Measurements from ENCODE around the gene EEF2. TPM values are rescaled to one million over a fixed set of nuclear protein-coding genes. Genes with fewer than 3 reads are reported as not detected.
"Not testable (repeated sequence)": the region's sequence is repeated elsewhere in the genome, so short reads cannot be mapped to it uniquely, and the experiment has no call there.

Gene EEF2
- total and polyA plus RNA-seq, 2 experiments from 2014 or later, result 316 to 2,849 TPM

DNA sequence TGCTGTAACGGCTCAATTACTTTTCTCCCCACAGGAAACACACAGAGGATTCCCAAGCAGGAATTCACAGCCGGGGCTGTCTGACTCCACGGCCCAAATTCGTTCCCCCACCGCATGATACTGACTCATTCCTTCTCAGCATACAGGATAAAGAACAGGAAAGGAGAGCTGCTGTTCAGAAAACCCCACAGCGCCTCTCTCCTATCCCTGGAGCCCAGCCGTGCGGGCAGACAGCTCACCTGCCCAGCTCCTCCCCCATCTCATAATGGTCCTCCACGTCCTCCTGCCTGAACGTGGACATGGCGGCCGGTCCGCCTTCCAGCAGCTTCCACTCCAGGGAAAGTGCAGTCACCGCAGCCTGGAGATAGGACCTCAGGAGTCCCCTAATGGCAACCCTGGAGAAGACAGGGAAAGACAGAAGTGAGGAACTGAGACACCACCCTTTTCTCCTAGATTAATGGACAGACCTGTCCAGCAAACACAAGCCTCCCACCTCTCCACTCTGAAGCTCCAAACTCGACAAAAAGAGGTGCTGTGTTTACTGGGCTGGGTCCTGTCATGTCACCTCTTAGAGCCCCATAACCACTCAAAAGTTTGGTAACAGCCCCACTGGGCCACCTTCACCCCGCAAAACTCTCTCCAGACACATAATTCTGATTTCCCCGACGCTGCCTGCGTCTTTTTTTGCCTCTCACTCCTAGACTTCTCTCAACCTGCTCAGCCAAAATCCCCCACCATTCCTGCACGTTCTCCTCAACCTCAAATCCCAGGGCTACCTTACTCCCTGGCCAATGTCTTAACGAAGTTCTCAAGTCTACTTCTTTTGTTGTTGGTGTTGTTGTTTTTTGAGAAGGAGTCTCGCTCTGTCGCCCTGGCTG, 15.6 kb downstream of the EEF2 start:
- no peaks in the 10 kb centered on the region for H3K9me3 ChIP-seq (ENCODE audit: low read depth)
- TF ChIP-seq, protein P1, sequence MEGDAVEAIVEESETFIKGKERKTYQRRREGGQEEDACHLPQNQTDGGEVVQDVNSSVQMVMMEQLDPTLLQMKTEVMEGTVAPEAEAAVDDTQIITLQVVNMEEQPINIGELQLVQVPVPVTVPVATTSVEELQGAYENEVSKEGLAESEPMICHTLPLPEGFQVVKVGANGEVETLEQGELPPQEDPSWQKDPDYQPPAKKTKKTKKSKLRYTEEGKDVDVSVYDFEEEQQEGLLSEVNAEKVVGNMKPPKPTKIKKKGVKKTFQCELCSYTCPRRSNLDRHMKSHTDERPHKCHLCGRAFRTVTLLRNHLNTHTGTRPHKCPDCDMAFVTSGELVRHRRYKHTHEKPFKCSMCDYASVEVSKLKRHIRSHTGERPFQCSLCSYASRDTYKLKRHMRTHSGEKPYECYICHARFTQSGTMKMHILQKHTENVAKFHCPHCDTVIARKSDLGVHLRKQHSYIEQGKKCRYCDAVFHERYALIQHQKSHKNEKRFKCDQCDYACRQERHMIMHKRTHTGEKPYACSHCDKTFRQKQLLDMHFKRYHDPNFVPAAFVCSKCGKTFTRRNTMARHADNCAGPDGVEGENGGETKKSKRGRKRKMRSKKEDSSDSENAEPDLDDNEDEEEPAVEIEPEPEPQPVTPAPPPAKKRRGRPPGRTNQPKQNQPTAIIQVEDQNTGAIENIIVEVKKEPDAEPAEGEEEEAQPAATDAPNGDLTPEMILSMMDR (IDR thresholded peaks at IDR 0.05; ENCODE audit: low read depth, low read length), result peak; percentile 24
- H3K27me3 ChIP-seq, result no peaks in the 10 kb centered on the region
- peak; percentile 63 to 85 for DNase-seq (ENCODE audit: low read depth in 1 of 2, low spot score in 1 of 2)
- H3K4me1 ChIP-seq (ENCODE audit: low read depth), result peaks cover 23% of the 10 kb centered on the region
- H3K36me3 ChIP-seq, result peaks cover 38% of the 10 kb centered on the region
- peak overlapping the region; percentile 89 for H3K4me3 ChIP-seq
- H3K27ac ChIP-seq, result peak overlapping the region; percentile 99

DNA sequence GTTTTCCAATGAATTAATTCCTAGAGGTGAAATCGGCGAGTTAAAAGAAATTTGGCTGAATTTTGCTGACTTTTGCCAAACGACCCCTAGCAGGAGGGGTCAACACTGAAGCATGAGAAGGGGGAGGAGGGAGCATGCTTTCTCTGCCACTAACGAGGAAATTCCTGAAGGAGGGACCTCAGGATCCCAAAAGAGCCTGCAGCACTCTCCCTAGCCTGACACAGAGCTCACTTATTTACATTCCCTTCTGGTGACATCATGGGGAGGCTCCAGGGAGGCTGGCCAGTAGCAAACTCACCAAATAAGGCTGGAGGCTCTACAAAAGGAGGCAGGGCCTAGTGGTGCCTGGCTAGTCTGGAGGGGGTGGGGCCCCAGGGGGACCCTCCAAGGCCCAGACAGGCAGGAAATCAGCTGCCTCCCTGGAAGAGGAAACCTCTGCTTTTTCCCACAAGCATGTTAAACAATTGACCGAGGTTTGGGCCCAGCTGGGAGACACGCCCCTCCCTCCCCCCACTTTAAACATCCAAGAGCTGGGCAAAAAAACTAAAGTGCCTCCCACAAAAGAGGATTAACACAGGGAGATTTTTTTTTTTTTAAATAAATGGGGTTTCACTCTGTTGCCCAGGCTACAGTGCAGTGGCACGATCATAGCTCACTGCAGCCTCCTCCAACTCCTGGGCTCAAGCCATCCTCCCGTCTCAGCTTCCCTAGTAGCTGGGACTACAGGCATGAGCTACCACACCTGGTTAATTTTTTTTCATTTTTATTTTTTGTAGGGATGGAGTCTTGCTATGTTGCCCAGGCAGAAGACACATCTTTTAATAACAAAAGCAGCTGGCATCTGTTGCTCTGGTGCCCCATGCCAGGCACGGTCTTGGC, 16.5 kb downstream of the EEF2 start:
- peak; percentile 98 to 100 for DNase-seq (ENCODE audit: low read depth in 1 of 2, low spot score in 1 of 2)

DNA sequence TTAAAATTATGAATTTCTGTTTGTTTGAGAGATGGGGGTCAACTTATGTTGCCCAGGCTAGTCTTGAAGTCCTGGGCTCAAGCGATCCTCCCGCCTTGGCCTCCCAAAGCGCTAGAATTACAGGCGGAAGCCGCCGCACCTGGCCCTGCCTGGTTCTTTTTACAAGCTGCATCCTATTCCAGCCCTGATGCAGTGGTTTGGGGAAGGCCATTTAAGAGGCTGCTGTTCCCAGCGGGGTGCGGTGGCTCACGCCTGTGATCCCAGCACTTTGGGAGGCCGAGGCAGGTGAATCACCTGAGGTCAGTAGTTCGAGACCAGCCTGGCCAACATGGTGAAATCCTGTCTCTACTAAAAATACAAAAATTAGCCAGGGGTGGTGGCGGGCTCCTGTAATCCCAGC, 17.3 kb downstream of the EEF2 start:
- not testable (repeated sequence) for H3K9me3 ChIP-seq (ENCODE audit: low read depth); DNase-seq (ENCODE audit: low read depth in 1 of 2, low spot score in 1 of 2); H3K27me3 ChIP-seq; H3K4me3 ChIP-seq
- H3K27ac ChIP-seq, result peak overlapping the region; percentile 99
- peaks cover 49% of the 10 kb centered on the region for H3K36me3 ChIP-seq
- H3K4me1 ChIP-seq (ENCODE audit: low read depth), result peaks cover 23% of the 10 kb centered on the region

More for the DNA sequence above, 16.5 kb downstream of the EEF2 start:
- Histone ChIP-seq H3K9me3 (ENCODE audit: low read depth) (no peaks in the 10 kb centered on the region), H3K27ac (peak overlapping the region; percentile 99), H3K4me3 (peak overlapping the region; percentile 89), H3K36me3 (peaks cover 41% of the 10 kb centered on the region), H3K27me3 (no peaks in the 10 kb centered on the region), H3K4me1 (ENCODE audit: low read depth) (peaks cover 23% of the 10 kb centered on the region)
- TF ChIP-seq, protein P1 (IDR thresholded peaks at IDR 0.05; ENCODE audit: low read depth, low read length), result no peak

DNA sequence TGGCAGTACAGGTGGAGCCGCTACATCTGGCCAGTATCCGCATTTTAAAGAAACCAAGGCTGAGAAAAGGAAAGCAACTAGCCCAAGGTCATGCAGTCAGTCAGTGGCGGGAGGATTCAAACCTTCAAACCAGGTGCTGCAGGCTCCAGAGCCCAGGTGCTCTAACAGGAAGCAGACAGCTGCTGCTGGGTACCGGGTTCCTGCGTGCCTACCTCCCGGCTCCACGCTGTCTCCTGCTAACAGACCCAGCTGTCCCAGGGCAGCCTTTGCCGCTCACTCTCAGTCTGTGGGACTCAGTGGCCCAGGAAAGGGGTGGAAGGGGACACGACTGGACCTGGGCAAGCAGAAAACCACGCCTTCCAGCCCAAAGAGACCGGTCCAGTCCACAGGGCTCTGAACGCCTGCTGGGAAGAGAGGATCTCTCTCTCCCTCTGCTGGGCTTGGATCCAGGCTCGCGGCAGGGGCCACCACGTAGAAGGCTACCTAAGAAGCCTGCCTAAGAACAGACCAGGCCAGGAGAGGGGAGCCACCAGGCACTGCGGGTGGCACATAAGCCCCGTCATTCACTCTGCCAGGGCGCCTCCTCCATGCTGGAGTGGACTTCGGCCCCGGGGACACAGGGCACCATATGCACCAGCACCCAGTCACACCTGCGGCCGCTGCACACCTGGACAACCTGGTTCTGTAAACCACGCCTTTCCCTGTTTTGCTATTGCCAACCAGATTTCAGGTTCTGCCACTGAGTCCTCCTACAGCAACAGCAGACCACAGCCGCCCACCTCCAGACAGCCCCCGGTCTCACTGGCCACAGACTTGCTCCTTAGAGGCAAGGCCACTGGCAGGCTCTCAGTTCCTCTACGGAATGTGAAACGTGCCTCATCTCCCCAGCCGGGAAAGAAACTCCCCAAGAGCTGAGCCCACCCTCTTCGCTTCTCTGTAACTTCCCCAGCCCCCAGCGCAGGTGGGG, 18.9 kb downstream of the EEF2 start:
- Histone ChIP-seq H3K4me1 (ENCODE audit: low read depth) (peaks cover 23% of the 10 kb centered on the region), H3K36me3 (peaks cover 61% of the 10 kb centered on the region), H3K27ac (peak overlapping the region; percentile 99), H3K9me3 (ENCODE audit: low read depth) (no peaks in the 10 kb centered on the region), H3K27me3 (no peaks in the 10 kb centered on the region), H3K4me3 (no peak overlapping the region)
- TF ChIP-seq, protein P1 (IDR thresholded peaks at IDR 0.05; ENCODE audit: low read depth, low read length), result no peak
- no peak for DNase-seq (ENCODE audit: low read depth in 1 of 2, low spot score in 1 of 2)

DNA sequence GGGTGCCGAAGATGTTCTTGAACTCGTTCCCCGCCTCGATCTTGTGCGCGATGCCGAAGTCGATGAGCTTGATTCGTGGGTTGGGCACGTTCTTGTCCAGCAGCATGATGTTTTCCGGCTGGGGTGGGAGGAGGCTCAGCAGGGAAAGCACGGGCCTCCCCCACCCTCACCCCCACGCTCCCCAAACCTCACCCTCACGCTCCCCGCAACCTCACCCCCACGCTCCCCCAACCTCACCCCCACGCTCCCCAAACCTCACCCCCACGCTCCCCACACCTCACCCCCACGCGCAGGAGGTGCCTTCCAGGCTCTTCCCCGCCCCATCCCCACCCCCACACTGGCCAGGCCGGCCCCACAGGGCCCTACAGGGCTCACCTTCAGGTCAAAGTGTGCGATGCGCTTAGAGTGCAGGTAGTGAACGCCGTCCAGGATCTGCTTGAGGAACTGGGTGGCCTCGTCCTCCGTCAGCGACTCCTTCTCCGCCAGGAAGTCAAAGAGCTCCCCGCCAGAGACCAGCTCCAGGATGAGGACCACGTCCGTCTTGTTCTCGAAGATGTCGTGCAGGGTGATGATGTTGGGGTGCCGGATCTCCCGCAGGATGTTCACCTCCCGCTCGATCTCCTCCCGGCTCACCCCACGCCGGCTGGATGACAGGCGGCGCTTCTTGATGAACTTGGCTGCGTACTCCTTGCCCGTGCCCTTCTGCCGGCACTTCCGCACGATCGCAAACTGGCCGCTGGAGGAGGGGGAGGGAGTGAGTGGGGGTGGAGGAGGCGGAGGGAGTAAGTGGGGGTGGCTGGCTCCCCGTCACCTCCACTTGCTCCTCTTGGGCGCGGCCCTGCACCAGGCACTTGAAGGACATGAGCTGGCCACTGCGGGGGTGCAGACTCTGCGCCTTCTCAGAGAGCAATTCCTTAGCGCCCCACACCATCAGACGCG, 20.7 kb downstream of the EEF2 start:
- TF ChIP-seq, protein P1 (IDR thresholded peaks at IDR 0.05; ENCODE audit: low read depth, low read length), result no peak
- no peaks in the 10 kb centered on the region for H3K27me3 ChIP-seq
- H3K4me3 ChIP-seq, result no peak overlapping the region
- H3K36me3 ChIP-seq, result peaks cover 76% of the 10 kb centered on the region
- H3K27ac ChIP-seq, result no peak overlapping the region
- peaks cover 18% of the 10 kb centered on the region for H3K4me1 ChIP-seq (ENCODE audit: low read depth)
- no peak for DNase-seq (ENCODE audit: low read depth in 1 of 2, low spot score in 1 of 2)
- no peaks in the 10 kb centered on the region for H3K9me3 ChIP-seq (ENCODE audit: low read depth)
